HG03565 (cell line): Measurements from ENCODE around the gene PIEZO2.

Experiments
- ATAC-seq: cut with Tn5 transposase; IDR thresholded peaks from one replicate; pipeline ENCODE4 v1.9.1; 2021; ENCODE audit warnings: mild to moderate bottlenecking, moderate library complexity; ENCODE audit not compliant: unreplicated experiment

The PIEZO2 gene

DNA sequence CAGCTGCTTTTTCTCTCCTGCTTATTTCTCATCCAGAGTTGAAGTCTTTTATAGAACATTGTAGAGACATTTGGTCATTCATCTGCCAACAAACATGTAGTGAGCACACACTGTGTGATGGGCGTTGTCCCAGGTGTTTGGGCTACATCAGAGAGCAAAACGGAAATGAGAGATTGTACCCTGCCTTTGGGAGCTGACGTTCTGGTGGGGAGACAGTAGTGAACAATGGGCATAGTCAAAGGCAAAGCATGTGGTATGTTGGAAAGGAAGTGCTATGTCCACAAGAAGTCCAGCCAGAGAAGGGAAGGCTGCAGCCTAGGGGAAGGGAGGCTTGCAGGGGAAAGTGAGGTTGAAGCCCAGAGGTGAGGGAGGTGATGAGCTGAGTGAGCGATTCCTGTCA, 78.1 kb downstream of the PIEZO2 start:
- no peak for ATAC-seq

DNA sequence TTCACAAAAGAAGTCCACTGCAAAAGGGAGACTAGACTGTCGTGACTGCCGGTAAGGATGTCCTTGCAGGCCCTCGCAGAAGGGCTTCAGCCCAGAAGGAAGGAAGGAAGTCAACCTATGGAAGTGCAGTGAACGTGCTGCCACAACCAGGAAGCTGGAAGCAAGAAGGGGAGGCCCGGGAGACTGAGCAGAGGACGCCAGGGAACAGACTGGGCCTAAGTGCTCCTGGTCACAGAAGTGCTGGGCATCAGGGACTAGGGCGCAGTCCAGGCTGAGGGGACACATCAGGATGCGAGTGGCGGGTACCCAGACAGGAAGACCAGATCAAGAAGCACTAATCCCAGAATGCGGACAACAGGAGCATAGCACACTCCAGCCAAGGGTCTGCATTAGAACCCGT, 78.8 kb downstream of the PIEZO2 start:
- no peak for ATAC-seq

DNA sequence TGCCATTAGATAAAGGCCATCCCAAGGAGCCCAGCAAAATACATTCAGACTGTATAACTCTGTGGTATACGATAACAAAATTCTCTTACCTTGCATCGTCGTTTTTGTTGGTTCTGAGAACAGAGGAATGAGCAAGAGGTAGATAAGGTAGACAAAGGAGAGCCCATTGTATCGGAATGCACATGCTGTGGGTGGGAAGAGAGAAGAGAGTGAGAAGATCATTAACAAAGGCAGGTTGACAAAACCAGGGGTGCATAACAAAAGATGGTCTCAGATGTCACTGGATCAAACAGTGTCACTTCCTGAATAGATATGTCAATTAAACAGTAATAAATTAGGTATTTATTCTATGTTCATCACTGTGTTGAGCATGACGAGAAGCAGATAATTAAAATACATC, 83.3 kb downstream of the PIEZO2 start:
- no peak for ATAC-seq

DNA sequence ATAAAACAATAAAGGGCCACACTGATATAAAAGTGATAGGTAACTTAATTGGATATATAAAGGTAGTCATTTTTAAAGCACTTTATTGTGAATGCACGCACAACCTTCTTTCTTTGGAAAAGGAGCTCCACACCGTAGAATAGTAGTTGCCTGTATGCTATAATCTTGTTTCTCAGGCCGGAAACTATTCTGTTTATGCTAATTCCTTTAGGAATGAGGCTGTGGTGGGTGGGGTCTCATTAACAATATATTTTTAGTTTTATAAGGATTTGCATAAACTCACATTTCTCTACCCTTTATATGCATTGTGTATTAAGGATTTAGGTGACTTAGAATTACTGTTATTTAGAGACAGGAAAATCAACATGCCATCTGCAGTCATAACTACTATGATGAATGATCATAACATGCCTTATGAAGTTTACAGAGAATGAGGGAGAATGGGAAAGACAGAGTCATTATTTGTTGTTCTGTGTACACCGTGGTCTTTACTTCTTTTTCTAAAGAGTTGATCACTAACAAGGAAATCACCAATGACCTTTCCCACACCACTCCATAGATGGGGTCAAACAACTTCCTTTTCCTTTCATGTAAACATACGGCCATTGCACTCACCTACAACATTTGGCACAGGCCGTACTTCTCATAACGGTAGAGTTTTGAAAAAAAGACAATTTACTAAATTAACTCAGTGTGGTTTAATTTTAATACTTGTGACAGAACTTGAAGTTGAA, 84.5 kb downstream of the PIEZO2 start:
- no peak for ATAC-seq

DNA sequence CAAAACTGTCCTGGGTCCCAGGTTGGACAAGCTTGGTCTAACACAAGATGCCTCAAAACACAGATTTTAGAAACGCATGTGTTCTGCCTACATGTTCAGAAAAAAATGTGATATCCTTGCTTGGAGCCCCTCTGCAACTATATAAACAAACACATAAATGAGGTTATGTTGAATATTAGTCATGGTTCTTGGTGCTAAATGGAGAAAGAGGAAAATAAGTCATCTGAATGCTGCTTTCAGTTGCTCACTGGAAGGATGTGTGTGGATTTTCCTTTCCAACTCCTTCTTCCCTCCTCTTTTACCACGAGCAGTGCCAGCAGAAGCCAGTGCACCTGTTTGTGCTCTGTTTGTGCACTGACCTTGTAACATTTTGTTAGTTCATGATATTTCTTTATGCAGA, 85.3 kb downstream of the PIEZO2 start:
- no peak for ATAC-seq

DNA sequence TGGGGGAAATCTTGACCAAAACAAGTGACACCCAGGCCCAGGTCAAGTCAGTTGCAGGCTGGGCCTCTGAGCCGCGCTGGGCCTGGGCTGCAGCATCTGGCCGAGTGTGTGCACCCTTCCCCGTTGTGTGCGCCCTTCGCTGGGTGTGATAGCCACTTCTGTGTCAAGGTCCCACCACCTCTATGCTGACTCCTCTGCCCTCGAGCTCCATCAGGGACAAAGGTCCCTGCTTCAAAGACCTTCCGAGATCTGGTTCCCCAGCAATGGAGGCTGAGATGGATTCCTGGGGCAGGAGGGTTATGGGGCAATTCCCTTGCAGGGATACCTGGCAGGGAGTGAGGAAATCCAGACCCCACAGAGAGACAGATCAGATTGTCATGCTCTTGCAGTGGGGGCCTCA, 93.6 kb downstream of the PIEZO2 start:
- no peak for ATAC-seq

GRCh38 chr18:11054497-11054896, 94.9 kb downstream of the PIEZO2 start:
- no peak for ATAC-seq

DNA sequence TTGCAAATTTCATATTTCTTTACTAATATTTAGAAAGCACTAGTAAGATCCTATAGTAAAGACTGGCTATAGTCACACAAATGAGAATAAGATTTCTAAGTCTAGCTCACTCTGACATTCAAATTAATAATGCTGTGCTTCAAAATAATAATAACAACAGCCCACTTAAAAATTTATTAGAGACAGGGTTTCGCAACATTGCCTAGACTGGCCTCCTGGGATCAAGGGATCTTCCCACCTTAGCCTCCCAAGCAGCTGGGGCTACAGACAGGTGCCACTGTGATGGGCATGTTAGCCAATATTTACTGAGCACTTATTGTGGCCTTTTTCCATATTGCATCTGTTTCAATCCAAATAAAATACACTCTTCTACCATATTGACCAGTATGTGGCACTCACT, 96.1 kb downstream of the PIEZO2 start:
- ATAC-seq = no peak

DNA sequence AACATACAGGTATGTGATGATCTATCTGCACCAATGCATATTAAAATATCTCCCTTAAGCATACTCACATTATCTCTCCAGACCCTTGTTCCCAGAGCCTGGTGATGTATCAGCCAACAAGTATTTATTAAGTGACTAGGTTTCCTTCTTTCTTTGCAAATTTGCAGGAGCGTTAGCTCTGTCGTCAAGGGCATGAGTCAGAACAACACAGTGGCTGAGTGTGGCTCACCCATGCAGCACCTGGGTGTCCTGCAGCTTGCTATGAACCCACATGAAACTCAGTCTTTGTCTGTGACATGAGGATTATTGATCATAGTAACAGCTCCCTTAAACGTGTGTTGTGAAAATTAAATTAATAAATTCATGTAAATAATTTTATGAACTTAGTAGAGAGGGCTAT, 96.6 kb downstream of the PIEZO2 start:
- ATAC-seq = no peak

GRCh38 chr18:11051462-11051861, 97.9 kb downstream of the PIEZO2 start:
- ATAC-seq = no peak

GRCh38 chr18:11050966-11051365, 98.4 kb downstream of the PIEZO2 start:
- ATAC-seq = no peak

DNA sequence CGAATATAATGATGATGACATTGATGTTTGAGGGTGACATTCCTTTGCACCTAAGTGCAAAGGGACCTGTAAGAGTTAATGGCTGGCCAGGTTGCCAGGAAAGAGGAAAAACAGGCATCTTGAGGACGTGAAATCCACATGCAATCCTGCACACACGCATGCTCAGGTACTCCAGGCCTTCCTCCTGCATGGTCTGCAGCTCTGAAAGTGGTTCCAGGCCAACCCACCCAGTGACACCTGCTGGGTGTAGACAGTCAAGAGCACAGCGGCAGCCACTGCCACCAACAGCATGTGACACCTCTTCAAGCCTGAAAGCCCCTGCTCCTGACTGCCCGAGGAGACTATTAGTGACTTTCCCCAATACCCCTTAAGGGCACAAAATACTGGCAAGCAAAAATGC, 101.6 kb downstream of the PIEZO2 start:
- no peak for ATAC-seq

DNA sequence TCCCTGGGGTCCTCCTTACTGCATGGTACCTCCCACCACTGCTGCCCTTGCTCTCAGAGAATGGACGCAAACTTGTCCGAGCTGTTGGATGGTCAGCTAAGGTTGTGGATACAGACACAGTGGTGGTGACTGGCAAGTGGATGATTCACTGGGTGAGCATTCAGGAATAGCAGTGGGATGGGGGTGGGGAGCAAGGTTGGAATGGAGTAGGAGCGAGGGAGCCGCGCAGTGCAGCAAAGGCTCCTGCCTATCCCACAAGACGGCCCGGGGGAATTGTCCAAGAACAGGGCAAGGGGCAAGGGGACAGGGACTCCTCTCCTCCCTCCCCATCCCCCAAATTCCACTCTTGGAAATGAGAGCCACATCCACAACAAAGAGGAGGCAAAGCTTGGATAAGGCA, 102.2 kb downstream of the PIEZO2 start:
- ATAC-seq = no peak

DNA sequence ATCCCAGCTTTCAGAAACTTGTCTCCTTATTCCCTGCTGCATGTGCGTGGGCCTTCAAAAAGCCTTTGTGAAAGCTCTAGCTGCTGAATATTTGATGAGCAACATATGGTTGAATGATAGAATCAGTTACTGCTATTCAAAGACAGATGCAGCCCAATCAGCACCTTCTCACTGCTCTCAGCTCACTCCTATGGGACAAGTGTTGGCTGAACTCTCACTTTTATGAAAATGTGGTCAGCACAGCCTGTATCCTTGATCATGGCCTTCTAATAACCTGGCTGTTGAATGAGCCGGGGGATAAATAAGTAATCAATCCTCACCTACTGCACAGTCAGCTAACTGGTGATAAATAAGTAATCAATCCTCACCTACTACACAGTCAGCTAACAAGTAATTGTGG, 103.2 kb downstream of the PIEZO2 start:
- ATAC-seq = no peak

GRCh38 chr18:11043694-11044093, 105.7 kb downstream of the PIEZO2 start:
- no peak for ATAC-seq

GRCh38 chr18:11042247-11042646, 107.1 kb downstream of the PIEZO2 start:
- ATAC-seq = no peak

DNA sequence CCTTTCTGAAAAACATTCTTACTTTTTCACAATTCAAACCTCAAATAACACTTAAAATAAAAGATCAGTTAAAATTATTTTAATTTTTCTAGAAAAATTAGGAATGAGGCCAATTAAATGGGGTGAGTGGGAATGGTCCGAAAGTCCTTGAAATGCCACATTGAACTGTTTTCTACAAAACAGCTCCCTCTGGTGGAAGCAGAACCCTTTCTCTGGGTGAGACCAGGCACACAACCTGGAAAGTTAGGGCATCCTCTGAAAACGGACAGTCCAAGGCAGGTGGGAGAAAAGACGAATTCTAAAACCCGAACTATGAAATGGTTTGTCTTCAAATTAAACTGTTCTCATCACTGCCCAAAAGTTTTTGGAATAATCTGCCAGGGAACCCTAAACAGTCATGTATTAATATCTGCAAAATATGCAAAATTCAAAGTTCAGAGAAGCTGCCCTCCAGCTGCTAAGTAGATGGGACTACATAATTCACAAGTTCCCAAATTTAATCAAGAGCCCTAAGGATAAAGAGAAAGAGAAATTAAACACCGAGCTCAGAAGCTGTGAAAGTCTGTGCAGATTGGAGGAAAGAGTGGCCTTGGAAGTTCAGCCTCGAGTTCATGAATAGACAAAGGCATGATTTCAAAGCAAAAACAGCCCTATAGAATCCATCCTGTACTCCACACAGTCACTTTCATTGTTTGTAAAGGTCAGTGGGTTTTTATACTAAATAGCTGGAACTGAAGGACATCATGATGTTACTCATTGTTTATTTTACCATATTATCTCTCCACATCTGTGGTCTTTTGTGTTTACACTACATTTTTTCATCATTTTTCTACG, 108.3 kb downstream of the PIEZO2 start:
- ATAC-seq = no peak

DNA sequence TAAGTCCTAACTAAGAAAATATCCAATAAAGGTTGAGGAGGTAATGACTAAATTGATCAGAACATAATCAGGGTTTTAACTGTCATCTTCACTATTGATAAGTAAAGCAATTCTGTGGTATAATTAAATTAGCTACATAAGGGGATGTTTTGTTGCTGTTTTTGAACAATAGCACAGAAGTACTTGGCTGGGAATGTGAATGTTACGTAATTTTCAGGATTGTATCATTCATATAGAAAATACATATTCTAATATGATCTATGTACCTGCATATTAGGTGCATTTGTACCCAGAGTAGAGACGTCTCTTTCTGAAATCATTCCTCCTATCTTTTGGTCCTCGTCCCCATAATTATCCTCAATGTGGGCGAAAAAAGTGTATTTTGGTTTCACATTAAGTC, 109.0 kb downstream of the PIEZO2 start:
- no peak for ATAC-seq

DNA sequence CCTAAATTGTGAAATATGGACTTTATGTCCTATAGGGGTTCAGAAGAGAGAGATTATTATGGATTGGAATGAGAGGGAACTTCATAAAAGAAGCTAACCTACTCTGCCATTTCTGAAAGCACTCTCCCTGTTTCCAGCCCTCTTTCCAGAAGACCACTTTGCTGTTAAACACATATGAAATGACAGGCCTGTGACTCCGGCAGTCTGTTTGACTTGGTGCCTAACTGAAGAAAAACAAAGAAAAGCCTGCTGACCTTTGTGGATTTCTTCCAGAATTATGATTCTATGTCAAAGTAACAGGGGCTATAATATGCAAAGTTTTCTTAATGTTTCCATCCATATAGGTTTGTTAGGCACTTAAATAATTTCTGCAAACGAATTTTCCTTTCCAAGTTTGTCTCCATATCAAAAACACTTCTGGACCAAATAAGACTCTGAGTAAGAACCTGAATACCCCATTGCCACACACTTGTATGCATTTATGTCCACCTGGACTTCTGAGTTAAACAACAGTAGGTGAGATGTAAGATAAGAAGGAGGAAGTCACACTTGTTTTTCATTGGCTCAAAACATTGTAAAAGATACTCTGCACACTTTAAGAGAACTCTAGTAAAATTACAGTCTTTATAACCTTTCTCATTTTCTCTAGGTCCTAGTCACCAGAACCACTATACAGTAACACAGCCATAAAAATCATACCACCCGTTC, 111.7 kb downstream of the PIEZO2 start:
- ATAC-seq = no peak

- no peak for ATAC-seq
These were observed 113.4 kb downstream of the PIEZO2 start for GRCh38 chr18:11035814-11036495.

DNA sequence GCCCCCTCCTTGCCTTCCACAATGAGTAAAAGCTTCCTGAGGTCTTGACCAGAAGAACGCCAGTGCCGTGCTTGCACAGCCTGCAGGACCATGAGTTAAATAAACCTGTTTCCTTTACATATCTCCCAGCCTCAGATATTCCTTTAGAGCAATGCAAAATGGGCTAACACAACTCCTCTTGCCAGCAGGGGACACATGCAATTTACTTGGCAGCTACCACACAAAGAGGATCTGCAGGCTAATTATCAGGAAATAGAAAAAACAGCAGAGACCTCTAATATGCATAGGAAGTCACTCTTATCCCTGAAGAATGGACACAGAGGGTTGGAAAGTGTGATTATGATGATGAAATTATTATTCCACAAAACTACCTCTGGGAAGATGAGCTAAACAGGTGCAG, 114.0 kb downstream of the PIEZO2 start:
- ATAC-seq = no peak
